ENCODE results near the gene DCUN1D1. TPM values are rescaled to one million over a fixed set of nuclear protein-coding genes. Genes with fewer than 3 reads are reported as not detected.

The DCUN1D1 gene
- total RNA-seq, 1 donor from 2014 or later, result 44.2 TPM

DNA sequence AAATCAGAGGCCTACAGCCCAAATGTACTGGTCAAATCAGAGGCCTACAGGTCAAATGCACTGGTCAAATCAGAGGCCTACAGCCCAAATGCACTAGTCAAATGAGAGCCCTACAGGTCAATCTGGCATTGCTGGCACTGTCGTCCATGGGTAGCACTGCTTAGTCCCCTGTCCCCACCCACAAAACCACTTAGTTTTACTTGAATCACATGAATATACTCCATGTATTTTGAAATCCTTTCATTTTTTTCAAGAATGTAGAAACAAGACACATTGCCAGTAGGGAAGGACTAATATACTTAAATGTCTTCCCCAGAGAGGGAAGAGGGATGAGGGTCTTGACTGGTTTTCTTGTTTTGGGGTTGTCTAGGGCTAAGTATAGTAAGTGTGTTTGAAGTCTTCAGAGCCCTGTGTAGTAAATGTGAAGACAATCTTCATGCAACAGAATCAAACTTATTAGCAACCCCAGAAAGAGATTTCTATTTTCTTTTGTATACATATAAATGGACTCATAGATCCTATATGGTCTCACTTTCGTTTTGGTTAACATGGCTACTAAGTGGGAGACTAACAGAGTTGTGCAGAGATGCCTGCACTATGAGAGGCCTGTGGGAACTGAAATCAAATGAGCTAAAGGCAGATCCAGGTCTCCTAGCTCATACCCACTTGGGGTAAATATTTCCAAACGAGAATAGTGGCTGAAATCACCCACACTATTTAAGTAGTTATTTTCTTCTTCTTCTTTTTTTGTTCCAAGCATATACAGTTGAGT, 38.3 kb upstream of the DCUN1D1 start:
- POLR2A ChIA-PET, result no interaction called here
- ATAC-seq (ENCODE audit: low read depth), result no peak

DNA sequence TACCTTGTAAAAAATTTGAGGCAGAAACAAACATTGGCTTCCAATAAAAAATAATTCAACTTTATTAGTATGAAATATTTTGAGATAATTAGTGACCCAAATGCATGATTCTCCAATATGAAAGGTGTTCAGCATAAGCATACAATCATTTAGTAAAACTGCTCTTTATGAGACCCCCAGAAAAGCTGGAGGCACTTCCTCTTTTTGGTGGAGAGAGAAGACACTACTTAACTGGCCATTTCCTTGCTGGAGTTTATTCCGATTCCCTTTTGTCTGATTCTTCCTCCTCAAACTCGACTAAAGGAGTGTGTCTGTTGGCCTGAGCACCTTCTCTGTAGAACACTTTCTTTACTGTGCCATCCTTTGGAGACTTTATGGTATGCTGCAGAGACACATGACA, 34.8 kb upstream of the DCUN1D1 start:
- TF ChIP-seq, protein P1, sequence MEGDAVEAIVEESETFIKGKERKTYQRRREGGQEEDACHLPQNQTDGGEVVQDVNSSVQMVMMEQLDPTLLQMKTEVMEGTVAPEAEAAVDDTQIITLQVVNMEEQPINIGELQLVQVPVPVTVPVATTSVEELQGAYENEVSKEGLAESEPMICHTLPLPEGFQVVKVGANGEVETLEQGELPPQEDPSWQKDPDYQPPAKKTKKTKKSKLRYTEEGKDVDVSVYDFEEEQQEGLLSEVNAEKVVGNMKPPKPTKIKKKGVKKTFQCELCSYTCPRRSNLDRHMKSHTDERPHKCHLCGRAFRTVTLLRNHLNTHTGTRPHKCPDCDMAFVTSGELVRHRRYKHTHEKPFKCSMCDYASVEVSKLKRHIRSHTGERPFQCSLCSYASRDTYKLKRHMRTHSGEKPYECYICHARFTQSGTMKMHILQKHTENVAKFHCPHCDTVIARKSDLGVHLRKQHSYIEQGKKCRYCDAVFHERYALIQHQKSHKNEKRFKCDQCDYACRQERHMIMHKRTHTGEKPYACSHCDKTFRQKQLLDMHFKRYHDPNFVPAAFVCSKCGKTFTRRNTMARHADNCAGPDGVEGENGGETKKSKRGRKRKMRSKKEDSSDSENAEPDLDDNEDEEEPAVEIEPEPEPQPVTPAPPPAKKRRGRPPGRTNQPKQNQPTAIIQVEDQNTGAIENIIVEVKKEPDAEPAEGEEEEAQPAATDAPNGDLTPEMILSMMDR (IDR thresholded peaks at IDR 0.05), result no peak
- Mint-ChIP-seq H3K9me3 (no peaks in the 10 kb centered on the region), H3K4me3 (no peak overlapping the region), H3K4me1 (no peaks in the 10 kb centered on the region), H3K27ac (no peak overlapping the region), H3K36me3 (ENCODE audit: low read depth) (peaks cover 51% of the 10 kb centered on the region), H3K27me3 (no peaks in the 10 kb centered on the region)
- ChIA-PET POLR2A (no interaction called here), CTCF (no interaction called here)
- intact Hi-C loops (cut with micrococcal nuclease), result no loop called here
- ATAC-seq (ENCODE audit: low read depth), result no peak
- no peak for DNase-seq

More for the DNA sequence above, 38.3 kb upstream of the DCUN1D1 start:
- Mint-ChIP-seq H3K27me3 (no peaks in the 10 kb centered on the region), H3K27ac (no peak overlapping the region), H3K9me3 (no peaks in the 10 kb centered on the region), H3K4me3 (no peak overlapping the region), H3K36me3 (ENCODE audit: low read depth) (peaks cover 69% of the 10 kb centered on the region), H3K4me1 (no peaks in the 10 kb centered on the region)
- TF ChIP-seq, protein P1 (IDR thresholded peaks at IDR 0.05), result no peak
- CTCF ChIA-PET, result no interaction called here
- intact Hi-C loops (cut with micrococcal nuclease), result no loop called here
- DNase-seq, result no peak

GRCh38 chr3:183013856-183014255, 33.5 kb upstream of the DCUN1D1 start:
- Mint-ChIP-seq H3K4me1 (no peaks in the 10 kb centered on the region), H3K27ac (no peak overlapping the region), H3K36me3 (ENCODE audit: low read depth) (peaks cover 38% of the 10 kb centered on the region), H3K4me3 (no peak overlapping the region), H3K9me3 (no peaks in the 10 kb centered on the region), H3K27me3 (no peaks in the 10 kb centered on the region)
- intact Hi-C loops (cut with micrococcal nuclease), result no loop called here
- no peak for DNase-seq
- no peak for ATAC-seq (ENCODE audit: low read depth)
- ChIA-PET POLR2A (interaction anchor here (0.8 kb wide), 1 partner anchor 20 kb away, joined by 12 read pairs; no protein-coding TSS in a partner anchor), CTCF (no interaction called here)
- TF ChIP-seq, protein P1 (IDR thresholded peaks at IDR 0.05), result no peak

GRCh38 chr3:183013074-183013473, 32.7 kb upstream of the DCUN1D1 start:
- Mint-ChIP-seq H3K4me3 (no peak overlapping the region), H3K9me3 (no peaks in the 10 kb centered on the region), H3K27me3 (no peaks in the 10 kb centered on the region), H3K27ac (no peak overlapping the region), H3K36me3 (ENCODE audit: low read depth) (peaks cover 33% of the 10 kb centered on the region), H3K4me1 (no peaks in the 10 kb centered on the region)
- intact Hi-C loops (cut with micrococcal nuclease), result no loop called here
- no peak for DNase-seq
- TF ChIP-seq, protein P1 (IDR thresholded peaks at IDR 0.05), result no peak
- ChIA-PET CTCF (no interaction called here), POLR2A (interaction anchor here (0.8 kb wide), 1 partner anchor 21 kb away, joined by 12 read pairs; no protein-coding TSS in a partner anchor)
- ATAC-seq (ENCODE audit: low read depth), result no peak

- Mint-ChIP-seq H3K36me3 (ENCODE audit: low read depth) (peaks cover 8% of the 10 kb centered on the region), H3K4me3 (no peak overlapping the region), H3K27me3 (no peaks in the 10 kb centered on the region), H3K27ac (no peak overlapping the region), H3K4me1 (no peaks in the 10 kb centered on the region), H3K9me3 (no peaks in the 10 kb centered on the region)
- TF ChIP-seq, protein P1 (IDR thresholded peaks at IDR 0.05), result no peak
- DNase-seq (no peak), ATAC-seq (ENCODE audit: low read depth) (no peak)
- POLR2A ChIA-PET, result interaction anchor here (0.7 kb wide), 1 partner anchor 25 kb away, joined by 4 read pairs; no protein-coding TSS in a partner anchor
- intact Hi-C loops (cut with micrococcal nuclease), result no loop called here
- CTCF ChIA-PET, result no interaction called here
Measured at GRCh38 chr3:183008800-183009199, 28.5 kb upstream of the DCUN1D1 start.

All from activated B cell treated with CpG ODN at 0.5 μM for 24 hours (primary cell).